ENCODE results near the gene ALKBH6. TPM values are rescaled to one million over a fixed set of nuclear protein-coding genes. Genes with fewer than 3 reads are reported as not detected.

Gene ALKBH6
- total and polyA plus RNA-seq, 2 of the 13 experiments (the other 11 are each of a cell fraction or from before 2014, with no cell fraction given) = 13.7 to 18.1 TPM

DNA sequence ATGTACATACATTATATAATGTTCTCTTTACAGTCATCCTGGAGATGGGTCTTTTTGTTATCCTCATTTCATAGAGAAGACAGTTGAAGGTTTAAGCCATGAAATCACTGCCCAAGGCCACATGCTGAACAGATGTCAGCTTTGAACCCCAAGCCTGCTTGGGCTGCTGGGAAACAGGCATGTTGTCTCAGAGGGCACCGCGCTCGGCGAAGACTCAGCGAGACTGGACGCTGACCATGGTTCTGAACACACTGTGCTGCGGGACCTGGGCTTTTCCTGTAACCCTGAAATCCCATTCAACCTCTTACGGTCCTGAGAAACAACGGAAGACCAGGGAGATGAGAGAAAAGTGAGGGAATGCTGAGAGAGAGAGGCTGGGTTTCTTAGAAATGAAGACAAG lies 50.5 kb downstream of the ALKBH6 start (continued):
- no peak for TF ChIP-seq CENPBD1 (CRISPR knock-in tag; IDR thresholded peaks at IDR 0.05; ENCODE audit: borderline replicate concordance, low read depth)
- no peak for TF ChIP-seq ARID2 (CRISPR knock-in tag; IDR thresholded peaks at IDR 0.05; ENCODE audit: borderline replicate concordance)
- no peak for TF ChIP-seq NR2F1 (CRISPR knock-in tag; IDR thresholded peaks at IDR 0.05)
- TF ChIP-seq CEBPG (CRISPR knock-in tag; IDR thresholded peaks at IDR 0.05) = no peak
- peak; percentile 71 for TF ChIP-seq ELF3 (CRISPR knock-in tag; IDR thresholded peaks at IDR 0.05)
- TF ChIP-seq MTF1 (CRISPR knock-in tag; IDR thresholded peaks at IDR 0.05) = peak; percentile 49; the same call in 1 of the 2 replicates
- TF ChIP-seq U2AF2 (IDR thresholded peaks at IDR 0.05; ENCODE audit: low read depth, low read length) = no peak
- no peak for TF ChIP-seq KDM5A (IDR thresholded peaks at IDR 0.05; ENCODE audit: borderline replicate concordance, low read length)
- TF ChIP-seq, protein P1, sequence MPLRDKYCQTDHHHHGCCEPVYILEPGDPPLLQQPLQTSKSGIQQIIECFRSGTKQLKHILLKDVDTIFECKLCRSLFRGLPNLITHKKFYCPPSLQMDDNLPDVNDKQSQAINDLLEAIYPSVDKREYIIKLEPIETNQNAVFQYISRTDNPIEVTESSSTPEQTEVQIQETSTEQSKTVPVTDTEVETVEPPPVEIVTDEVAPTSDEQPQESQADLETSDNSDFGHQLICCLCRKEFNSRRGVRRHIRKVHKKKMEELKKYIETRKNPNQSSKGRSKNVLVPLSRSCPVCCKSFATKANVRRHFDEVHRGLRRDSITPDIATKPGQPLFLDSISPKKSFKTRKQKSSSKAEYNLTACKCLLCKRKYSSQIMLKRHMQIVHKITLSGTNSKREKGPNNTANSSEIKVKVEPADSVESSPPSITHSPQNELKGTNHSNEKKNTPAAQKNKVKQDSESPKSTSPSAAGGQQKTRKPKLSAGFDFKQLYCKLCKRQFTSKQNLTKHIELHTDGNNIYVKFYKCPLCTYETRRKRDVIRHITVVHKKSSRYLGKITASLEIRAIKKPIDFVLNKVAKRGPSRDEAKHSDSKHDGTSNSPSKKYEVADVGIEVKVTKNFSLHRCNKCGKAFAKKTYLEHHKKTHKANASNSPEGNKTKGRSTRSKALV (CRISPR knock-in tag; IDR thresholded peaks at IDR 0.05) = peak; percentile 85
- peak; percentile 87 for TF ChIP-seq KLF11 (CRISPR knock-in tag; IDR thresholded peaks at IDR 0.05)
- no peak for TF ChIP-seq ZNF318 (CRISPR knock-in tag; IDR thresholded peaks at IDR 0.05)
- peak; percentile 91 for TF ChIP-seq ZBTB43 (CRISPR knock-in tag; conservative IDR thresholded peaks at IDR 0.05)
- no peak for TF ChIP-seq SMARCC2 (IDR thresholded peaks at IDR 0.05)
- peak; percentile 61; the same call in 1 of the 2 replicates for TF ChIP-seq PRDM4 (CRISPR knock-in tag; IDR thresholded peaks at IDR 0.05; ENCODE audit: borderline replicate concordance)

All from HepG2 (cell line).